Testis (tissue), 2 donors: ENCODE results near the gene CCDC137.

Source experiments
- POLR2A ChIP-seq: fragments of 450-650 bp; IDR thresholded peaks from one replicate; pipeline ENCODE4 v1.6.1; 2017; ENCODE audit warnings: antibody characterized with exemption, mild to moderate bottlenecking, moderate library complexity
- TF ChIP-seq, protein P1 (sequence below), 3 experiments: fragments of 450-650 bp in 2 of 3; fragments of 200-600 bp in 1 of 3; sonication (generic) in 1 of 3; IDR thresholded peaks; one replicate each; pipeline ENCODE4 v1.5.1; 2016 to 2019; ENCODE audit warnings: antibody characterized with exemption in 3 of 3, mild to moderate bottlenecking in 2 of 3, moderate library complexity in 1 of 3

DNA sequence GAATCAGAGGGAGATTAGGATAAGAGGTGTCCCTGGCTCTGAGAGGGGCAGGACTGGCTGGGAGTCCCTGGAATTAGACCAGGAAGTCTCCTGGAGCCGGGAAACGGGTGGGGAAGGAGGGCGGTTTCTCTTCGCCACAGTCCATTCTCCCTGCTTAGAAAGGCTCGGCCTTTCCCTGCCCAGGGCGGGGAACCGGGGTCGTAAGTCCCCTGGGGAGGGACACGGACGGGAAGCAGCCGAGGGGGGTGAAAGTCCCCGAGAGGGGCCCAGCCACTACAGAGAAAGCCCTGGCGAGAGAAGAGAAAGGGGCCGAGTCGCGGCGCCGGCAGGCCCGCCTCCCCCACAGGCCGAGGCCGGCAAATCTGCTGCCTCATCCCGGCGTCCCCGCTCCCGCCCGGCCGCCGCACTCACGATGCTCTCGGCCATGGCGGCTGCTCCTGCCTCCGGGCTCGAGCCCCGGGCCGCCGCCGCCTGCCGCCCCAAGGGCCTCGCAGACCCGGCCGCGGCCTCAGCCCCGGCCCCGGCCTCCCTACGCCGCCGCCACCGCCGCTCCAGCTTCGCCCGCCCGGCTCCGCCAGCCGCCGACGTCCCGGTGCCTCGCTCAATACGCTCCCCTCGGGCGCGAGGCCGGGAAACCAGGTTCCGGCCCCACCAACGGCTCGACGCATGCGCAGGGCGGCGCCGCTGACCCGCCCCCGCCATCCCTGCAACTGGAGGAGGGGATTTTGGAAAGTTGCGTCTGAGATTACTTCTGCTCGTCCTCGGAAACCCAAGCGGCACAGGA is 29.8 kb upstream of the CCDC137 start, which contains the start of the genes NPLOC4 and TSPAN10:
- TF ChIP-seq POLR2A = no peak
- TF ChIP-seq, protein P1, sequence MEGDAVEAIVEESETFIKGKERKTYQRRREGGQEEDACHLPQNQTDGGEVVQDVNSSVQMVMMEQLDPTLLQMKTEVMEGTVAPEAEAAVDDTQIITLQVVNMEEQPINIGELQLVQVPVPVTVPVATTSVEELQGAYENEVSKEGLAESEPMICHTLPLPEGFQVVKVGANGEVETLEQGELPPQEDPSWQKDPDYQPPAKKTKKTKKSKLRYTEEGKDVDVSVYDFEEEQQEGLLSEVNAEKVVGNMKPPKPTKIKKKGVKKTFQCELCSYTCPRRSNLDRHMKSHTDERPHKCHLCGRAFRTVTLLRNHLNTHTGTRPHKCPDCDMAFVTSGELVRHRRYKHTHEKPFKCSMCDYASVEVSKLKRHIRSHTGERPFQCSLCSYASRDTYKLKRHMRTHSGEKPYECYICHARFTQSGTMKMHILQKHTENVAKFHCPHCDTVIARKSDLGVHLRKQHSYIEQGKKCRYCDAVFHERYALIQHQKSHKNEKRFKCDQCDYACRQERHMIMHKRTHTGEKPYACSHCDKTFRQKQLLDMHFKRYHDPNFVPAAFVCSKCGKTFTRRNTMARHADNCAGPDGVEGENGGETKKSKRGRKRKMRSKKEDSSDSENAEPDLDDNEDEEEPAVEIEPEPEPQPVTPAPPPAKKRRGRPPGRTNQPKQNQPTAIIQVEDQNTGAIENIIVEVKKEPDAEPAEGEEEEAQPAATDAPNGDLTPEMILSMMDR (IDR thresholded peaks at IDR 0.05) = peak in 1 of 3 experiments; percentile 7
